GM12874 (cell line): ENCODE results near the gene MEF2C.

Experiments used
- CTCF ChIP-seq: IDR thresholded peaks from 2 replicates; pipeline ENCODE4 v1.5.1; 2011; ENCODE audit warnings: low read depth, mild to moderate bottlenecking, control low read depth, low read length, moderate library complexity; ENCODE audit not compliant: insufficient read depth

The MEF2C gene

DNA sequence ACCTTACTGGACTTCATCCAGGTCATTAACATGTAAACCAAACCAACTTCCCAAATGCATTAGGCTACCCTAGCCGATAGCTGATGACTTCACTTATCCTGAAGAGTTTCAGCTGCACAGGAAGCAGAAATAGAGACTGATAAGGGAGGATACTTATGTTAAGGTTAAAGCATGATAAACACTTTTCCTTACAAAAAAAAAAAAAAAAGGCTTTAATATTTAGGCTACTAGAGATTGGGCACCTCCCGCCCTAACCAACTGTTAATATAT is 1.6 kb upstream of the MEF2C start:
- TF ChIP-seq CTCF = no peak

DNA sequence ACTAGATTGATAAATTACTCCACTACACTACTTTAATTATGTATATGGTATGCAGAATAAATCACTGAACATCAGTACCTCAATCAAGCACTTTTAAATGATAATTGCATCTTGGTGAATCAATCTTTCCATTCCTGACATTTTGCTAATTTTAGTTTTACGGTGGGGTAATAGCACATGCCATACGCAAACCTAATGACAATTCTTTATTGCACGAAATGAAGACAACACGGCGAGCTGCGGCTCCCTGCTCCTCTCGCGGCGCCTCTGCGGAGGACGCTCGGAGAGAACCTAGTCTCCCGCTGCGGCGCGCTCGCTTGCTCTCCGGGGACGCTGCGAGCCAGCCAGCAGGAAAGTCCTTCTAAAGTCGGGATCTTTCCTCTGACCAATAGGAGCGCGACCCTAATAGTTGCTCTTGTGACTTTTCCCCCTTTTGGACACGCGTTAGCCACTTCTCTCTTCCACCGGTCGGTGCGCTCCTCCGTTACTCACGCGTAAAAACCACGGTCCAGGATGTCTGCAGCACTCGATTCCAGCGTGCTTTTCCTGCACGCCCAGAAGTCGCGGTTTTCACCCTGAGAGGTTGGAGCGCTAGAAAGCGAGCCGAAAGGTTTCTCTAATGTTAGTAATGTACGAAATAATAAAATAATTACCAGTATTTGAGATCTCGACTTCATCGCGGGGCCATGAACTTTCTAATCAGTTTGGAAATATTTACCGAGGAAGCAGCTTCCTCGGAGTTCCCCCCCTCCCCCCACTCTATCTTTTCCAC is 1.0 kb upstream of the MEF2C start:
- no peak for TF ChIP-seq CTCF

GRCh38 chr5:88882276-88883038 is 527 bp downstream of the MEF2C start:
- no peak for TF ChIP-seq CTCF

GRCh38 chr5:88881571-88881971 is 1.4 kb downstream of the MEF2C start:
- no peak for TF ChIP-seq CTCF

- no peak for TF ChIP-seq CTCF
These were observed 2.8 kb downstream of the MEF2C start for GRCh38 chr5:88880201-88880600.

DNA sequence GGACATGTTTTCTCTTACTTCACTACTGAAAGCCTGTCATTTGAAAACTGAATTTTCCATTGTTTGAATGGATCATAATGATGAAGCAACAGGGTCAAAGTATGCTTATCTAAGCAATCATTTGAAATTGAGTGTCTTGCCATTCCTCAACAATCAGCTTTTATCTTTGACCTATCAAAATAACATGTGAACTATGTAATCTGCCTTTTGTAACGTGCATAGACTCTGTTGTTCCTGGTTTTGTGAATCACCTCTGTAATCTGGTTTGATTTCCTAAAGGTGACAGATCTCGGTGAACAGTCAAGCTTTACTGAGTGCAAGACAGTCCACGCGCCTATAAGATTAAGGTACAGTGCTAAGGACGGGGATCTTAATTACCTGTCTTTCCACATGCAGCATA is 3.3 kb downstream of the MEF2C start:
- no peak for TF ChIP-seq CTCF

- TF ChIP-seq CTCF = no peak
These were observed 4.0 kb downstream of the MEF2C start for GRCh38 chr5:88878976-88879375.
